CD14-positive monocyte (primary cell): Measurements from ENCODE around the gene SLC6A6. TPM values are rescaled to one million over a fixed set of nuclear protein-coding genes. Genes with fewer than 3 reads are reported as not detected.

Experiments
- DNase-seq, 3 donors: peaks; one replicate each; pipeline ENCODE4 v3.0.0-alpha.2; 2011 to 2022
- H2AFZ ChIP-seq: 2 replicates; pipeline ENCODE4 v1.6.0; 2012; ENCODE audit warnings: mild to moderate bottlenecking, low read depth, low read length, inconsistent platforms; ENCODE audit not compliant: insufficient read depth, poor library complexity, severe bottlenecking
- H3K27ac ChIP-seq, 2 donors: 1 replicate in 1 of 2; 2 replicates in 1 of 2; pipeline ENCODE4 v1.5.1; 2012 to 2013; ENCODE audit warnings: low read length in 2 of 2, control low read depth in 1 of 2, inconsistent platforms in 1 of 2, low read depth in 1 of 2, mild to moderate bottlenecking in 1 of 2
- H3K27me3 ChIP-seq, 2 donors: one replicate each; pipeline versions ENCODE4 v1.6.0 to v1.6.1; 2011 to 2013; ENCODE audit warnings: low read length in 2 of 2; ENCODE audit not compliant: control insufficient read depth in 2 of 2, insufficient read depth in 2 of 2
- H3K36me3 ChIP-seq, 2 donors: replicated peaks in 1 of 2; 1 replicate in 1 of 2; 2 replicates in 1 of 2; pipeline versions ENCODE4 v1.5.1 to v1.6.1; 2012 to 2013; ENCODE audit warnings: low read length in 2 of 2, control low read depth in 1 of 2, inconsistent platforms in 1 of 2, mild to moderate bottlenecking in 1 of 2; ENCODE audit not compliant: insufficient read depth in 2 of 2, control insufficient read depth in 1 of 2
- H3K4me1 ChIP-seq, 2 donors: 1 replicate in 1 of 2; 2 replicates in 1 of 2; pipeline versions ENCODE4 v1.5.1 to v1.6.1; 2012 to 2013; ENCODE audit warnings: low read length in 2 of 2, control low read depth in 1 of 2, inconsistent platforms in 1 of 2, mild to moderate bottlenecking in 1 of 2, moderate library complexity in 1 of 2; ENCODE audit not compliant: insufficient read depth in 2 of 2, control insufficient read depth in 1 of 2
- H3K4me2 ChIP-seq: replicated peaks from 2 replicates; pipeline ENCODE3; 2012; ENCODE audit warnings: low read length, moderate library complexity, mild to moderate bottlenecking; ENCODE audit not compliant: poor library complexity, severe bottlenecking; ENCODE audit errors: extremely low read depth
- H3K4me3 ChIP-seq, 3 experiments: fragments of 200-600 bp in 1 of 3; sonication (generic) in 1 of 3; replicated peaks in 1 of 3; 1 replicate in 2 of 3; 2 replicates in 1 of 3; pipeline ENCODE4 v1.5.1; 2011 to 2013; ENCODE audit warnings: low read length in 3 of 3, mild to moderate bottlenecking in 3 of 3, control low read depth in 2 of 3, low read depth in 2 of 3, inconsistent platforms in 1 of 3, moderate library complexity in 1 of 3
- H3K79me2 ChIP-seq: 2 replicates; pipeline ENCODE4 v1.6.0; 2012; ENCODE audit warnings: mild to moderate bottlenecking, control low read depth, inconsistent platforms, low read length, moderate library complexity; ENCODE audit not compliant: insufficient read depth
- H3K9ac ChIP-seq: 2 replicates; pipeline ENCODE4 v1.6.0; 2017; ENCODE audit warnings: low read length, mild to moderate bottlenecking; ENCODE audit not compliant: insufficient read depth, poor library complexity, severe bottlenecking
- H3K9me3 ChIP-seq, 2 donors: replicated peaks in 1 of 2; 1 replicate in 1 of 2; 2 replicates in 1 of 2; pipeline versions ENCODE4 v1.5.1 to v1.6.1; 2012 to 2013; ENCODE audit warnings: low read length in 2 of 2, control low read depth in 1 of 2; ENCODE audit not compliant: control insufficient read depth in 1 of 2, insufficient read depth in 1 of 2
- H4K20me1 ChIP-seq: 2 replicates; pipeline ENCODE4 v1.6.0; 2012; ENCODE audit warnings: mild to moderate bottlenecking, low read length, control low read depth, moderate library complexity; ENCODE audit not compliant: insufficient read depth
- H3K27ac Mint-ChIP-seq, 7 donors: one replicate each; pipeline ENCODE4 v1.8.0; 2020; ENCODE audit warnings: mild to moderate bottlenecking in 7 of 7, mixed read lengths in 7 of 7, moderate library complexity in 6 of 7, inconsistent platforms in 2 of 7
- H3K27me3 Mint-ChIP-seq, 3 donors: one replicate each; pipeline ENCODE4 v1.8.0; 2021 to 2022; ENCODE audit warnings: low read depth in 3 of 3, mild to moderate bottlenecking in 3 of 3, mixed read lengths in 3 of 3, moderate library complexity in 3 of 3, inconsistent platforms in 1 of 3
- H3K36me3 Mint-ChIP-seq, 2 donors: one replicate each; pipeline ENCODE4 v1.8.0; 2020; ENCODE audit warnings: mixed read lengths in 2 of 2, inconsistent platforms in 1 of 2, mild to moderate bottlenecking in 1 of 2
- H3K4me1 Mint-ChIP-seq: one replicate; pipeline ENCODE4 v1.8.0; 2020; ENCODE audit warnings: mild to moderate bottlenecking, mixed read lengths
- H3K4me3 Mint-ChIP-seq, 2 donors: one replicate each; pipeline ENCODE4 v1.8.0; 2020; ENCODE audit warnings: mild to moderate bottlenecking in 2 of 2, mixed read lengths in 2 of 2, moderate library complexity in 1 of 2
- H3K9me3 Mint-ChIP-seq, 7 donors: one replicate each; pipeline ENCODE4 v1.8.0; 2020 to 2022; ENCODE audit warnings: mixed read lengths in 7 of 7, mild to moderate bottlenecking in 6 of 7, moderate library complexity in 6 of 7, inconsistent platforms in 2 of 7
- WGBS: methylation state at CpG from one replicate; pipeline ENCODE4 v1.1.5; 2013; ENCODE audit warnings: missing lambda C conversion rate; ENCODE audit not compliant: insufficient coverage; 5-methylcytosine and 5-hydroxymethylcytosine counted together
- intact Hi-C, 2 donors: fragments of 100-400 bp; cut with micrococcal nuclease; formaldehyde crosslinking; loops; one replicate each; pipeline versions ENCODE4 v1.15.0 to v1.15.1; 2023
- polyA plus RNA-seq, 3 donors: library from polyadenylated mRNA; depleted of rRNA in 1 of 3; unstranded in 2 of 3; stranded (reverse) in 1 of 3; fragments of 300-500 nt in 2 of 3; fragments of >200 nt in 1 of 3; fragmentation: Illumina TruSeq in 2 of 3; gene quantifications; 1 replicate in 2 of 3; 2 replicates in 1 of 3; pipeline ENCODE4 v1.2.3, GENCODE V29; 2012 to 2021
- small RNA-seq: library from RNA; depleted of rRNA; stranded (forward); fragments of <200 nt; gene quantifications from one replicate; pipeline ENCODE3, GENCODE V24; 2012; ENCODE audit warnings: low read depth; ENCODE audit not compliant: insufficient read length
- TF ChIP-seq, protein P1 (sequence below): fragments of 200-600 bp; IDR thresholded peaks from one replicate; pipeline ENCODE4 v1.8.0; 2022; ENCODE audit warnings: antibody characterized with exemption, mild to moderate bottlenecking

The SLC6A6 gene
- polyA plus RNA-seq, 3 donors: 18.4 to 136 (median 24.5) TPM

DNA sequence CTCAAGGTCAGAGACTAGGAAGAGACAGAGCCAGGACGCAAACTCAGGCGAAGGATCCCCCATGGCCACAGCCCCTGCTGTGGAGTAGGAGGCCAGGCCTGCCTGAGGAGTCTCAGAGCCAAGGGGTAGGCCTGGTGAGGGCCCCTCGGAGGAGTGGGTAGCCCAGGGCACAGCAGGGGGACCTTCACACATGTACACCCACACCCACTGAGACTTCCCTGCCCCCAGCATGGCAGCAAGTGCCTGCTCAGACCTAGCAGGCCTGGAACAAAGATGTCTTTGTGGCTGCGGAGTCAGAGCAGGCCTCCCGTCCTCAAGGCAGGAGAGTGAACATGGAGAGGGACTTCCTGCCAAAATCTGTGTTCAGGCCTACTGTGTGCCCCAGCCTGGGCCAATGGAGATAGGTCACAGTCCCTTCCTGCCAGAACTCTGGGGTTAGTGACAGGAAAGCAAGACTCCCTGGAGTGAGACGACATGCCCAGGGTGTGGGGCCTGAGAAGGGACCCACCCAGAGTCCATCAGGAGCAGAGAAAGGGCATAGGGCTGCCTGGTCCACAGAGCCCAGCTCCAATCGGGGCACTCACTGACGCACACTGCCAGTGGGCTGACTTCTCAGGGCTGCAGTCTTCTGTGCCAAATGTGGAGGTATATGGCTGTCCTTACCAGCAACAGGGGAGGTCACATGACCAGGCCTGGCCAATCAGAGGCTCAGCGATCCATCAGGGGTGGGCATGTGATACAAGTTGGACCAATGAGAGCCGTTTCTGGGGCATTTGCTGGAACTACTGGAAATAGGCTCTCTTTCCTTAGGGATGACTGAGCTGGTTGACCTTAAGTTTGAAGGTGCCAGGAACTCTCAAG lies 135.4 kb downstream of the SLC6A6 start:
- H2AFZ ChIP-seq: no peak overlapping the region
- H3K9me3 Mint-ChIP-seq: no peaks in the 10 kb centered on the region
- peaks cover 1 to 18% (median 4%) of the 10 kb centered on the region in 3 donors for H3K27me3 Mint-ChIP-seq
- H3K4me3 Mint-ChIP-seq: no peak overlapping the region
- TF ChIP-seq, protein P1, sequence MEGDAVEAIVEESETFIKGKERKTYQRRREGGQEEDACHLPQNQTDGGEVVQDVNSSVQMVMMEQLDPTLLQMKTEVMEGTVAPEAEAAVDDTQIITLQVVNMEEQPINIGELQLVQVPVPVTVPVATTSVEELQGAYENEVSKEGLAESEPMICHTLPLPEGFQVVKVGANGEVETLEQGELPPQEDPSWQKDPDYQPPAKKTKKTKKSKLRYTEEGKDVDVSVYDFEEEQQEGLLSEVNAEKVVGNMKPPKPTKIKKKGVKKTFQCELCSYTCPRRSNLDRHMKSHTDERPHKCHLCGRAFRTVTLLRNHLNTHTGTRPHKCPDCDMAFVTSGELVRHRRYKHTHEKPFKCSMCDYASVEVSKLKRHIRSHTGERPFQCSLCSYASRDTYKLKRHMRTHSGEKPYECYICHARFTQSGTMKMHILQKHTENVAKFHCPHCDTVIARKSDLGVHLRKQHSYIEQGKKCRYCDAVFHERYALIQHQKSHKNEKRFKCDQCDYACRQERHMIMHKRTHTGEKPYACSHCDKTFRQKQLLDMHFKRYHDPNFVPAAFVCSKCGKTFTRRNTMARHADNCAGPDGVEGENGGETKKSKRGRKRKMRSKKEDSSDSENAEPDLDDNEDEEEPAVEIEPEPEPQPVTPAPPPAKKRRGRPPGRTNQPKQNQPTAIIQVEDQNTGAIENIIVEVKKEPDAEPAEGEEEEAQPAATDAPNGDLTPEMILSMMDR: no peak
- no peaks in the 10 kb centered on the region for H3K4me1 Mint-ChIP-seq
- H4K20me1 ChIP-seq: no peaks in the 10 kb centered on the region
- no peaks in the 10 kb centered on the region for H3K4me1 ChIP-seq
- no peak overlapping the region for H3K27ac Mint-ChIP-seq
- no peaks in the 10 kb centered on the region for H3K36me3 Mint-ChIP-seq
- no peak overlapping the region for H3K27ac ChIP-seq
- WGBS: 93% methylated on average over 7 of the region's 10 CpGs
- H3K9ac ChIP-seq: no peak overlapping the region
- peaks cover 0 to 7% of the 10 kb centered on the region in 2 donors for H3K27me3 ChIP-seq
- DNase-seq: no peak
- no peak overlapping the region for H3K4me3 ChIP-seq
- no peaks in the 10 kb centered on the region for H3K79me2 ChIP-seq
- no peak overlapping the region for H3K4me2 ChIP-seq
- intact Hi-C loops: no loop called here
- H3K9me3 ChIP-seq: no peaks in the 10 kb centered on the region
- H3K36me3 ChIP-seq: no peaks in the 10 kb centered on the region

- no peak for DNase-seq
- H3K36me3 Mint-ChIP-seq: no peaks in the 10 kb centered on the region
- peaks cover 0 to 6% of the 10 kb centered on the region in 2 donors for H3K27me3 ChIP-seq
- H3K79me2 ChIP-seq: no peaks in the 10 kb centered on the region
- H3K9me3 Mint-ChIP-seq: no peaks in the 10 kb centered on the region
- no peaks in the 10 kb centered on the region for H4K20me1 ChIP-seq
- no peaks in the 10 kb centered on the region for H3K4me1 ChIP-seq
- no peak overlapping the region for H3K4me2 ChIP-seq
- no peak overlapping the region for H3K27ac ChIP-seq
- peak overlapping the region in 3 of 7 donors; percentile 5 to 15 (median 9) for H3K27ac Mint-ChIP-seq
- H3K4me3 ChIP-seq: no peak overlapping the region
- TF ChIP-seq, protein P1: no peak
- H3K27me3 Mint-ChIP-seq: peaks cover 1 to 18% (median 4%) of the 10 kb centered on the region in 3 donors
- intact Hi-C loops: no loop called here
- no peak overlapping the region for H2AFZ ChIP-seq
- H3K36me3 ChIP-seq: no peaks in the 10 kb centered on the region
- H3K4me3 Mint-ChIP-seq: no peak overlapping the region
- H3K9me3 ChIP-seq: no peaks in the 10 kb centered on the region
- no peak overlapping the region for H3K9ac ChIP-seq
- H3K4me1 Mint-ChIP-seq: no peaks in the 10 kb centered on the region
- 93% methylated on average over 2 of the region's 3 CpGs for WGBS
Measured at GRCh38 chr3:14538451-14539088, 136.2 kb downstream of the SLC6A6 start.

Small RNA genes lying within 50 kb of the gene (small RNA-seq; reads per million reads assigned to genes)
- gene RNA5SP124 (not detected), gene RNU6-905P (not detected)

Other genes starting within 250 kb of the SLC6A6 start
- gene XPC, start 224.0 kb upstream of the SLC6A6 start, polyA plus RNA-seq: 10 to 100 TPM; 13.4 to 22.0 (median 15.5) TPM
- gene LSM3, start 223.8 kb upstream of the SLC6A6 start, polyA plus RNA-seq: 10 to 100 TPM in 2 of 3 donors, 1 to 10 TPM in 1; 4.1 to 23.2 (median 19.8) TPM
- not detected for gene GRIP2, start 137.7 kb downstream of the SLC6A6 start, polyA plus RNA-seq
- gene CCDC174, start 249.2 kb downstream of the SLC6A6 start, polyA plus RNA-seq: 1 to 10 TPM; 6.2 to 7.9 (median 7.4) TPM